GM18858 (cell line): ENCODE results near the gene LZTR1.

ENCODE experiments used
- ATAC-seq: cut with Tn5 transposase; IDR thresholded peaks from one replicate; pipeline ENCODE4 v1.9.1; 2021; ENCODE audit not compliant: unreplicated experiment

LZTR1 gene

GRCh38 chr22:20949698-20950183 is 32.4 kb upstream of the LZTR1 start:
- no peak for ATAC-seq

- ATAC-seq = no peak
Measured at GRCh38 chr22:20951151-20951931, 30.8 kb upstream of the LZTR1 start.

- ATAC-seq = no peak
Measured at GRCh38 chr22:20951932-20952380, 30.1 kb upstream of the LZTR1 start.

- ATAC-seq = no peak
Measured at GRCh38 chr22:20952544-20953341, 29.4 kb upstream of the LZTR1 start.

GRCh38 chr22:20953342-20953608 is 28.8 kb upstream of the LZTR1 start:
- no peak for ATAC-seq

GRCh38 chr22:20953668-20954500 is 28.2 kb upstream of the LZTR1 start:
- no peak for ATAC-seq

GRCh38 chr22:20955548-20955947 is 26.5 kb upstream of the LZTR1 start:
- ATAC-seq = no peak

- no peak for ATAC-seq
Measured at GRCh38 chr22:20956258-20957101, 25.6 kb upstream of the LZTR1 start.

- ATAC-seq = no peak
Measured at GRCh38 chr22:20957102-20957682, 24.9 kb upstream of the LZTR1 start.

- no peak for ATAC-seq
Measured at GRCh38 chr22:20957683-20958431, 24.2 kb upstream of the LZTR1 start.

- ATAC-seq = no peak
Measured at GRCh38 chr22:20959578-20960461, 22.3 kb upstream of the LZTR1 start.

GRCh38 chr22:20960609-20961008 is 21.5 kb upstream of the LZTR1 start:
- ATAC-seq = no peak

GRCh38 chr22:20962491-20962945 is 19.6 kb upstream of the LZTR1 start:
- ATAC-seq = no peak

GRCh38 chr22:20963201-20964052 is 18.7 kb upstream of the LZTR1 start:
- no peak for ATAC-seq

GRCh38 chr22:20964090-20964798 is 17.9 kb upstream of the LZTR1 start:
- ATAC-seq = no peak

GRCh38 chr22:20964799-20965103 is 17.3 kb upstream of the LZTR1 start:
- ATAC-seq = no peak
